H1 (cell line): ENCODE data around the gene ADGRG1. TPM values are rescaled to one million over a fixed set of nuclear protein-coding genes. Genes with fewer than 3 reads are reported as not detected.

ENCODE experiments used
- HDAC2 ChIP-seq, 2 experiments: fragments of 300-600 bp in 1 of 2; sonication (generic) in 1 of 2; IDR thresholded peaks; 2 replicates each; pipeline ENCODE4 v1.6.1; 2011 to 2012; ENCODE audit warnings: low read depth in 2 of 2, low read length in 2 of 2, mild to moderate bottlenecking in 2 of 2, moderate library complexity in 2 of 2, borderline replicate concordance in 1 of 2, inconsistent platforms in 1 of 2
- TCF12 ChIP-seq: IDR thresholded peaks from 2 replicates; pipeline ENCODE4 v1.6.1; 2011; ENCODE audit warnings: low read depth, mild to moderate bottlenecking, low read length
- polyA plus RNA-seq, 7 experiments: library from polyadenylated mRNA; depleted of rRNA in 3 of 7; stranded (reverse) in 5 of 7; unstranded in 2 of 7; fragments of >200 nt in 5 of 7; fragments of 200-250 nt in 2 of 7; gene quantifications; 1 replicate in 5 of 7; 2 replicates in 1 of 7; 4 replicates in 1 of 7; pipeline versions ENCODE4 v1.2.1 to v1.2.3, GENCODE V29; 2011 to 2013; ENCODE audit warnings: missing spikeins in 2 of 7, mixed read lengths in 2 of 7
- total RNA-seq: library from RNA; stranded (reverse); fragmentation: NEBNext Ultra II Directional; extraction: Animal tissue kit (Norgen Biotek cat#: 25700); gene quantifications from 2 replicates; pipeline ENCODE4 v1.2.1, GENCODE V29; 2021

ADGRG1 gene
- total and polyA plus RNA-seq, 2 of the 8 experiments (the other 6 are each of a cell fraction or from before 2014, with no cell fraction given) = 1.3 to 2.6 TPM

- TF ChIP-seq HDAC2 (IDR thresholded peaks at IDR 0.05; ENCODE audit: borderline replicate concordance in 1 of 2, low read depth in 2 of 2, low read length in 2 of 2) (no peak), TCF12 (no peak)
These were observed 71.1 kb downstream of the ADGRG1 start (continued) for GRCh38 chr16:57699481-57699880.
